ENCODE data around the gene C1orf105. TPM values are rescaled to one million over a fixed set of nuclear protein-coding genes. Genes with fewer than 3 reads are reported as not detected.
"Not testable (repeated sequence)": the region's sequence is repeated elsewhere in the genome, so short reads cannot be mapped to it uniquely, and the experiment has no call there.

C1orf105 gene
- total RNA-seq: not detected in 2 replicates

GRCh38 chr1:172420385-172420784 is at the start of gene C1orf105:
Gene C1orf105, plus strand, starts transcription at chr1:172420685. Its CDS starts 201 bp downstream, at chr1:172420886.
- intact Hi-C loops (cut with micrococcal nuclease): no loop called here
- Mint-ChIP-seq H3K9me3 (no peaks in the 10 kb centered on the region), H3K27ac (no peak within 1 kb of the TSS)

GRCh38 chr1:172371646-172372045 is 48.8 kb upstream of the C1orf105 start:
- H3K27ac Mint-ChIP-seq; H3K27me3 Mint-ChIP-seq (ENCODE audit: low read depth); H3K36me3 Mint-ChIP-seq (ENCODE audit: low read depth); intact Hi-C loops (cut with micrococcal nuclease); H3K4me3 Mint-ChIP-seq (ENCODE audit: low read depth); DNase-seq (ENCODE audit: low spot score): not testable (repeated sequence)
- peaks cover 14% of the 10 kb centered on the region for H3K4me1 Mint-ChIP-seq (ENCODE audit: low read depth)
- peaks cover 26% of the 10 kb centered on the region for H3K9me3 Mint-ChIP-seq

More at GRCh38 chr1:172420385-172420784, at the start of gene C1orf105:
- H3K27me3 Mint-ChIP-seq (ENCODE audit: low read depth): no peaks in the 10 kb centered on the region
- no peak for DNase-seq (ENCODE audit: low spot score)
- H3K36me3 Mint-ChIP-seq (ENCODE audit: low read depth): no peaks in the 10 kb centered on the region
- no peak within 1 kb of the TSS for H3K4me3 Mint-ChIP-seq (ENCODE audit: low read depth)
- no peaks in the 10 kb centered on the region for H3K4me1 Mint-ChIP-seq (ENCODE audit: low read depth)

- no peak overlapping the region for H3K4me3 Mint-ChIP-seq (ENCODE audit: low read depth)
- H3K36me3 Mint-ChIP-seq (ENCODE audit: low read depth): no peaks in the 10 kb centered on the region
- H3K4me1 Mint-ChIP-seq (ENCODE audit: low read depth): peaks cover 15% of the 10 kb centered on the region
Measured at GRCh38 chr1:172373864-172374263, 46.6 kb upstream of the C1orf105 start.

GRCh38 chr1:172375211-172375631 is 45.3 kb upstream of the C1orf105 start:
- intact Hi-C loops (cut with micrococcal nuclease): no loop called here
- no peak for DNase-seq (ENCODE audit: low spot score)
- Mint-ChIP-seq H3K4me3 (ENCODE audit: low read depth) (no peak overlapping the region), H3K4me1 (ENCODE audit: low read depth) (peaks cover 21% of the 10 kb centered on the region), H3K27me3 (ENCODE audit: low read depth) (no peaks in the 10 kb centered on the region), H3K9me3 (no peaks in the 10 kb centered on the region), H3K27ac (no peak overlapping the region), H3K36me3 (ENCODE audit: low read depth) (no peaks in the 10 kb centered on the region)

More at GRCh38 chr1:172373864-172374263, 46.6 kb upstream of the C1orf105 start:
- Mint-ChIP-seq H3K27me3 (ENCODE audit: low read depth) (no peaks in the 10 kb centered on the region), H3K27ac (no peak overlapping the region), H3K9me3 (peaks cover 5% of the 10 kb centered on the region)
- DNase-seq (ENCODE audit: low spot score): no peak
- intact Hi-C loops (cut with micrococcal nuclease): no loop called here

- Mint-ChIP-seq H3K36me3 (ENCODE audit: low read depth) (no peaks in the 10 kb centered on the region), H3K4me3 (ENCODE audit: low read depth) (no peak overlapping the region), H3K27me3 (ENCODE audit: low read depth) (no peaks in the 10 kb centered on the region), H3K4me1 (ENCODE audit: low read depth) (peaks cover 31% of the 10 kb centered on the region), H3K9me3 (no peaks in the 10 kb centered on the region), H3K27ac (no peak overlapping the region)
- intact Hi-C loops (cut with micrococcal nuclease): no loop called here
- no peak for DNase-seq (ENCODE audit: low spot score)
Measured at GRCh38 chr1:172376431-172376830, 44.1 kb upstream of the C1orf105 start.

- H3K36me3 Mint-ChIP-seq (ENCODE audit: low read depth): no peaks in the 10 kb centered on the region
- no peak overlapping the region for H3K27ac Mint-ChIP-seq
- no peak overlapping the region for H3K4me3 Mint-ChIP-seq (ENCODE audit: low read depth)
- H3K4me1 Mint-ChIP-seq (ENCODE audit: low read depth): peaks cover 36% of the 10 kb centered on the region
- DNase-seq (ENCODE audit: low spot score): no peak
- no peaks in the 10 kb centered on the region for H3K9me3 Mint-ChIP-seq
- intact Hi-C loops (cut with micrococcal nuclease): no loop called here
- H3K27me3 Mint-ChIP-seq (ENCODE audit: low read depth): no peaks in the 10 kb centered on the region
Measured at GRCh38 chr1:172377565-172377964, 42.9 kb upstream of the C1orf105 start.

GRCh38 chr1:172378109-172378760 is 42.2 kb upstream of the C1orf105 start:
- Mint-ChIP-seq H3K4me3 (ENCODE audit: low read depth) (no peak overlapping the region), H3K4me1 (ENCODE audit: low read depth) (peaks cover 36% of the 10 kb centered on the region), H3K9me3 (no peaks in the 10 kb centered on the region), H3K27ac (no peak overlapping the region), H3K36me3 (ENCODE audit: low read depth) (no peaks in the 10 kb centered on the region), H3K27me3 (ENCODE audit: low read depth) (no peaks in the 10 kb centered on the region)
- no peak for DNase-seq (ENCODE audit: low spot score)
- intact Hi-C loops (cut with micrococcal nuclease): no loop called here

GRCh38 chr1:172380441-172381244 is 39.8 kb upstream of the C1orf105 start:
- H3K36me3 Mint-ChIP-seq (ENCODE audit: low read depth): no peaks in the 10 kb centered on the region
- intact Hi-C loops (cut with micrococcal nuclease): loop anchor here (1.0 to 2.0 kb wide), 4 partner anchors 14 to 200 kb away; no protein-coding TSS in a partner anchor
- peaks cover 26% of the 10 kb centered on the region for H3K4me1 Mint-ChIP-seq (ENCODE audit: low read depth)
- DNase-seq (ENCODE audit: low spot score): no peak
- H3K9me3 Mint-ChIP-seq: no peaks in the 10 kb centered on the region
- H3K27ac Mint-ChIP-seq: peak overlapping the region; percentile 80
- no peaks in the 10 kb centered on the region for H3K27me3 Mint-ChIP-seq (ENCODE audit: low read depth)
- H3K4me3 Mint-ChIP-seq (ENCODE audit: low read depth): peak overlapping the region; percentile 52

- peaks cover 21% of the 10 kb centered on the region for H3K4me1 Mint-ChIP-seq (ENCODE audit: low read depth)
- no peak overlapping the region for H3K27ac Mint-ChIP-seq
- no peaks in the 10 kb centered on the region for H3K9me3 Mint-ChIP-seq
- no peaks in the 10 kb centered on the region for H3K36me3 Mint-ChIP-seq (ENCODE audit: low read depth)
- intact Hi-C loops (cut with micrococcal nuclease): loop anchor here (2.0 kb wide), 2 partner anchors 111 to 201 kb away; no protein-coding TSS in a partner anchor
- DNase-seq (ENCODE audit: low spot score): no peak
- H3K4me3 Mint-ChIP-seq (ENCODE audit: low read depth): no peak overlapping the region
- H3K27me3 Mint-ChIP-seq (ENCODE audit: low read depth): no peaks in the 10 kb centered on the region
Measured at GRCh38 chr1:172381946-172382345, 38.5 kb upstream of the C1orf105 start.

GRCh38 chr1:172382406-172382805 is 38.1 kb upstream of the C1orf105 start:
- peaks cover 21% of the 10 kb centered on the region for H3K4me1 Mint-ChIP-seq (ENCODE audit: low read depth)
- H3K27me3 Mint-ChIP-seq (ENCODE audit: low read depth): no peaks in the 10 kb centered on the region
- no peak overlapping the region for H3K4me3 Mint-ChIP-seq (ENCODE audit: low read depth)
- H3K27ac Mint-ChIP-seq: no peak overlapping the region
- intact Hi-C loops (cut with micrococcal nuclease): no loop called here
- no peaks in the 10 kb centered on the region for H3K36me3 Mint-ChIP-seq (ENCODE audit: low read depth)
- no peaks in the 10 kb centered on the region for H3K9me3 Mint-ChIP-seq
- no peak for DNase-seq (ENCODE audit: low spot score)

- intact Hi-C loops (cut with micrococcal nuclease): no loop called here
- Mint-ChIP-seq H3K27me3 (ENCODE audit: low read depth) (no peaks in the 10 kb centered on the region), H3K27ac (no peak overlapping the region), H3K4me3 (ENCODE audit: low read depth) (no peak overlapping the region), H3K36me3 (ENCODE audit: low read depth) (no peaks in the 10 kb centered on the region), H3K9me3 (no peaks in the 10 kb centered on the region), H3K4me1 (ENCODE audit: low read depth) (peaks cover 21% of the 10 kb centered on the region)
- no peak for DNase-seq (ENCODE audit: low spot score)
Measured at GRCh38 chr1:172382990-172383389, 37.5 kb upstream of the C1orf105 start.

- no peaks in the 10 kb centered on the region for H3K27me3 Mint-ChIP-seq (ENCODE audit: low read depth)
- H3K9me3 Mint-ChIP-seq: no peaks in the 10 kb centered on the region
- peaks cover 21% of the 10 kb centered on the region for H3K4me1 Mint-ChIP-seq (ENCODE audit: low read depth)
- intact Hi-C loops (cut with micrococcal nuclease): no loop called here
- no peaks in the 10 kb centered on the region for H3K36me3 Mint-ChIP-seq (ENCODE audit: low read depth)
- H3K4me3 Mint-ChIP-seq (ENCODE audit: low read depth): no peak overlapping the region
- no peak overlapping the region for H3K27ac Mint-ChIP-seq
- DNase-seq (ENCODE audit: low spot score): no peak
Measured at GRCh38 chr1:172383536-172383935, 36.9 kb upstream of the C1orf105 start.

- Mint-ChIP-seq H3K27me3 (ENCODE audit: low read depth) (no peaks in the 10 kb centered on the region), H3K4me1 (ENCODE audit: low read depth) (peaks cover 21% of the 10 kb centered on the region), H3K27ac (no peak overlapping the region), H3K9me3 (no peaks in the 10 kb centered on the region), H3K36me3 (ENCODE audit: low read depth) (no peaks in the 10 kb centered on the region), H3K4me3 (ENCODE audit: low read depth) (no peak overlapping the region)
- intact Hi-C loops (cut with micrococcal nuclease): no loop called here
- no peak for DNase-seq (ENCODE audit: low spot score)
Measured at GRCh38 chr1:172384656-172385055, 35.8 kb upstream of the C1orf105 start.
